HEK293 (cell line): ENCODE results near the gene OCA2.

ENCODE experiments used
- KLF16 ChIP-seq: fragments of 450-650 bp; formaldehyde crosslinking; IDR thresholded peaks from 2 replicates; pipeline ENCODE4 v1.5.1; 2017; ENCODE audit warnings: missing biosample characterization, missing genetic modification characterization
- RBAK ChIP-seq: fragments of 450-650 bp; formaldehyde crosslinking; IDR thresholded peaks from 2 replicates; pipeline ENCODE4 v1.5.1; 2016; ENCODE audit warnings: missing biosample characterization, missing genetic modification characterization
- ZNF138 ChIP-seq: fragments of 450-650 bp; formaldehyde crosslinking; IDR thresholded peaks from 2 replicates; pipeline ENCODE4 v1.5.1; 2016; ENCODE audit warnings: missing biosample characterization, missing genetic modification characterization, borderline replicate concordance
- ZNF211 ChIP-seq: fragments of 450-650 bp; formaldehyde crosslinking; IDR thresholded peaks from 2 replicates; pipeline ENCODE4 v1.5.1; 2016; ENCODE audit warnings: low read depth, missing biosample characterization, missing genetic modification characterization
- ZNF239 ChIP-seq: fragments of 450-650 bp; formaldehyde crosslinking; IDR thresholded peaks from 2 replicates; pipeline ENCODE4 v1.5.1; 2016; ENCODE audit warnings: missing biosample characterization, missing genetic modification characterization
- ZNF302 ChIP-seq: fragments of 450-650 bp; formaldehyde crosslinking; IDR thresholded peaks from 2 replicates; pipeline ENCODE4 v1.5.1; 2016; ENCODE audit warnings: missing biosample characterization, missing genetic modification characterization, low read depth
- ZNF37A ChIP-seq: fragments of 450-650 bp; IDR thresholded peaks from 2 replicates; pipeline ENCODE4 v1.5.1; 2018; ENCODE audit warnings: missing biosample characterization, missing genetic modification characterization
- ZNF561 ChIP-seq: fragments of 450-650 bp; IDR thresholded peaks from 2 replicates; pipeline ENCODE4 v1.5.1; 2018; ENCODE audit warnings: missing biosample characterization, missing genetic modification characterization, borderline replicate concordance
- ZNF837 ChIP-seq: fragments of 450-650 bp; formaldehyde crosslinking; IDR thresholded peaks from 2 replicates; pipeline ENCODE4 v1.5.1; 2016; ENCODE audit warnings: missing biosample characterization, missing genetic modification characterization
- TF ChIP-seq, protein P1 (sequence below): fragments of 450-650 bp; formaldehyde crosslinking; IDR thresholded peaks from 2 replicates; pipeline ENCODE4 v1.5.1; 2016; ENCODE audit warnings: missing biosample characterization, missing genetic modification characterization, borderline replicate concordance
- TF ChIP-seq, protein P2 (sequence below): fragments of 450-650 bp; formaldehyde crosslinking; IDR thresholded peaks from 2 replicates; pipeline ENCODE4 v1.5.1; 2016; ENCODE audit warnings: missing biosample characterization, missing genetic modification characterization
- TF ChIP-seq, protein P3 (sequence below): fragments of 450-650 bp; formaldehyde crosslinking; IDR thresholded peaks from 2 replicates; pipeline ENCODE4; 2016; ENCODE audit warnings: missing biosample characterization, missing genetic modification characterization
- TF ChIP-seq, protein P4 (sequence below): fragments of 450-650 bp; formaldehyde crosslinking; conservative IDR thresholded peaks from 2 replicates; pipeline ENCODE4 v1.5.1; 2016; ENCODE audit warnings: low read depth, missing biosample characterization, missing genetic modification characterization
- TF ChIP-seq, protein P5 (sequence below): fragments of 450-650 bp; formaldehyde crosslinking; IDR thresholded peaks from 2 replicates; pipeline ENCODE4 v1.5.0; 2017; ENCODE audit warnings: missing biosample characterization, missing genetic modification characterization, borderline replicate concordance

DNA sequence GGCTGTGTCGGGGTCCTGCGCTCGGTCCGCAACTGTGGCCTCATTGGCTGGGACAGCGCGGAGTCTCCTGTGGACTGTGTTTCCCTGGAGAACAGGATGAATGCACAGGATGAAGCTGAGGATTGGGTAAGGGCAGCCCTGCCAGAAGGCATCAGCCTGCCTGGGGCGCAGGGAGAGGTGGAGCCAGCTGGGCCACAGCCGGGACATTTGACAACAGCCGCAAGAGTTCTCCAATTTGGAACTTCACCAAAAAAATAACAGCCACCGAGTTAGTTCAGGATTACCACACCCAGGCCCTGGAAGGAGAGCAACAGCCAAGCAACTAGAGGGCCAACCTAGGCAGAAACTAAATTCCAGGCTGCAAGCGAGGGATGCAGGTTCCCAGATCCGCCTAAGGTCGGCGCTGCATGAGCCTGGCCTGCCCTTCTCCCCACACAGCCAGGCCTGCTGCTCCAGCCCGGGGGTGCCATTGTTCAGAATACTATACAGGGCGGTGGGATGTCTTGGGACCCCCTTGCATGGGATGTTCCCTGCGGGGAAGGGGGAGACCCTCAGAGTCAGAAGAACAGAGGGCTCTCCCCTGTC, 229.3 kb downstream of the OCA2 start:
- TF ChIP-seq, protein P1, sequence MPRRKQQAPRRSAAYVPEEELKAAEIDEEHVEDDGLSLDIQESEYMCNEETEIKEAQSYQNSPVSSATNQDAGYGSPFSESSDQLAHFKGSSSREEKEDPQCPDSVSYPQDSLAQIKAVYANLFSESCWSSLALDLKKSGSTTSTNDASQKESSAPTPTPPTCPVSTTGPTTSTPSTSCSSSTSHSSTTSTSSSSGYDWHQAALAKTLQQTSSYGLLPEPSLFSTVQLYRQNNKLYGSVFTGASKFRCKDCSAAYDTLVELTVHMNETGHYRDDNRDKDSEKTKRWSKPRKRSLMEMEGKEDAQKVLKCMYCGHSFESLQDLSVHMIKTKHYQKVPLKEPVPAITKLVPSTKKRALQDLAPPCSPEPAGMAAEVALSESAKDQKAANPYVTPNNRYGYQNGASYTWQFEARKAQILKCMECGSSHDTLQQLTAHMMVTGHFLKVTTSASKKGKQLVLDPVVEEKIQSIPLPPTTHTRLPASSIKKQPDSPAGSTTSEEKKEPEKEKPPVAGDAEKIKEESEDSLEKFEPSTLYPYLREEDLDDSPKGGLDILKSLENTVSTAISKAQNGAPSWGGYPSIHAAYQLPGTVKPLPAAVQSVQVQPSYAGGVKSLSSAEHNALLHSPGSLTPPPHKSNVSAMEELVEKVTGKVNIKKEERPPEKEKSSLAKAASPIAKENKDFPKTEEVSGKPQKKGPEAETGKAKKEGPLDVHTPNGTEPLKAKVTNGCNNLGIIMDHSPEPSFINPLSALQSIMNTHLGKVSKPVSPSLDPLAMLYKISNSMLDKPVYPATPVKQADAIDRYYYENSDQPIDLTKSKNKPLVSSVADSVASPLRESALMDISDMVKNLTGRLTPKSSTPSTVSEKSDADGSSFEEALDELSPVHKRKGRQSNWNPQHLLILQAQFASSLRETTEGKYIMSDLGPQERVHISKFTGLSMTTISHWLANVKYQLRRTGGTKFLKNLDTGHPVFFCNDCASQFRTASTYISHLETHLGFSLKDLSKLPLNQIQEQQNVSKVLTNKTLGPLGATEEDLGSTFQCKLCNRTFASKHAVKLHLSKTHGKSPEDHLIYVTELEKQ = no peak
- TF ChIP-seq ZNF138 (no peak), ZNF837 (tag by site-specific recombination) (no peak), KLF16 (tag by site-specific recombination) (no peak), ZNF561 (tag by site-specific recombination) (no peak), ZNF239 (tag by site-specific recombination) (no peak), ZNF37A (tag by site-specific recombination) (no peak), RBAK (no peak), ZNF302 (tag by site-specific recombination) (no peak), ZNF211 (tag by site-specific recombination) (no peak)
- TF ChIP-seq, protein P2, sequence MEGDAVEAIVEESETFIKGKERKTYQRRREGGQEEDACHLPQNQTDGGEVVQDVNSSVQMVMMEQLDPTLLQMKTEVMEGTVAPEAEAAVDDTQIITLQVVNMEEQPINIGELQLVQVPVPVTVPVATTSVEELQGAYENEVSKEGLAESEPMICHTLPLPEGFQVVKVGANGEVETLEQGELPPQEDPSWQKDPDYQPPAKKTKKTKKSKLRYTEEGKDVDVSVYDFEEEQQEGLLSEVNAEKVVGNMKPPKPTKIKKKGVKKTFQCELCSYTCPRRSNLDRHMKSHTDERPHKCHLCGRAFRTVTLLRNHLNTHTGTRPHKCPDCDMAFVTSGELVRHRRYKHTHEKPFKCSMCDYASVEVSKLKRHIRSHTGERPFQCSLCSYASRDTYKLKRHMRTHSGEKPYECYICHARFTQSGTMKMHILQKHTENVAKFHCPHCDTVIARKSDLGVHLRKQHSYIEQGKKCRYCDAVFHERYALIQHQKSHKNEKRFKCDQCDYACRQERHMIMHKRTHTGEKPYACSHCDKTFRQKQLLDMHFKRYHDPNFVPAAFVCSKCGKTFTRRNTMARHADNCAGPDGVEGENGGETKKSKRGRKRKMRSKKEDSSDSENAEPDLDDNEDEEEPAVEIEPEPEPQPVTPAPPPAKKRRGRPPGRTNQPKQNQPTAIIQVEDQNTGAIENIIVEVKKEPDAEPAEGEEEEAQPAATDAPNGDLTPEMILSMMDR (tag by site-specific recombination) = no peak
- TF ChIP-seq, protein P3, sequence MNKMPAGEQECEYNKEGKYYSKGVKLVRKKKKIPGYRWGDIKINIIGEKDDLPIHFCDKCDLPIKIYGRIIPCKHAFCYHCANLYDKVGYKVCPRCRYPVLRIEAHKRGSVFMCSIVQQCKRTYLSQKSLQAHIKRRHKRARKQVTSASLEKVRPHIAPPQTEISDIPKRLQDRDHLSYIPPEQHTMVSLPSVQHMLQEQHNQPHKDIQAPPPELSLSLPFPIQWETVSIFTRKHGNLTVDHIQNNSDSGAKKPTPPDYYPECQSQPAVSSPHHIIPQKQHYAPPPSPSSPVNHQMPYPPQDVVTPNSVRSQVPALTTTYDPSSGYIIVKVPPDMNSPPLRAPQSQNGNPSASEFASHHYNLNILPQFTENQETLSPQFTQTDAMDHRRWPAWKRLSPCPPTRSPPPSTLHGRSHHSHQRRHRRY (tag by site-specific recombination) = no peak
- TF ChIP-seq, protein P4, sequence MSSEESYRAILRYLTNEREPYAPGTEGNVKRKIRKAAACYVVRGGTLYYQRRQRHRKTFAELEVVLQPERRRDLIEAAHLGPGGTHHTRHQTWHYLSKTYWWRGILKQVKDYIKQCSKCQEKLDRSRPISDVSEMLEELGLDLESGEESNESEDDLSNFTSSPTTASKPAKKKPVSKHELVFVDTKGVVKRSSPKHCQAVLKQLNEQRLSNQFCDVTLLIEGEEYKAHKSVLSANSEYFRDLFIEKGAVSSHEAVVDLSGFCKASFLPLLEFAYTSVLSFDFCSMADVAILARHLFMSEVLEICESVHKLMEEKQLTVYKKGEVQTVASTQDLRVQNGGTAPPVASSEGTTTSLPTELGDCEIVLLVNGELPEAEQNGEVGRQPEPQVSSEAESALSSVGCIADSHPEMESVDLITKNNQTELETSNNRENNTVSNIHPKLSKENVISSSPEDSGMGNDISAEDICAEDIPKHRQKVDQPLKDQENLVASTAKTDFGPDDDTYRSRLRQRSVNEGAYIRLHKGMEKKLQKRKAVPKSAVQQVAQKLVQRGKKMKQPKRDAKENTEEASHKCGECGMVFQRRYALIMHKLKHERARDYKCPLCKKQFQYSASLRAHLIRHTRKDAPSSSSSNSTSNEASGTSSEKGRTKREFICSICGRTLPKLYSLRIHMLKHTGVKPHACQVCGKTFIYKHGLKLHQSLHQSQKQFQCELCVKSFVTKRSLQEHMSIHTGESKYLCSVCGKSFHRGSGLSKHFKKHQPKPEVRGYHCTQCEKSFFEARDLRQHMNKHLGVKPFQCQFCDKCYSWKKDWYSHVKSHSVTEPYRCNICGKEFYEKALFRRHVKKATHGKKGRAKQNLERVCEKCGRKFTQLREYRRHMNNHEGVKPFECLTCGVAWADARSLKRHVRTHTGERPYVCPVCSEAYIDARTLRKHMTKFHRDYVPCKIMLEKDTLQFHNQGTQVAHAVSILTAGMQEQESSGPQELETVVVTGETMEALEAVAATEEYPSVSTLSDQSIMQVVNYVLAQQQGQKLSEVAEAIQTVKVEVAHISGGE (tag by site-specific recombination) = no peak
- TF ChIP-seq, protein P5, sequence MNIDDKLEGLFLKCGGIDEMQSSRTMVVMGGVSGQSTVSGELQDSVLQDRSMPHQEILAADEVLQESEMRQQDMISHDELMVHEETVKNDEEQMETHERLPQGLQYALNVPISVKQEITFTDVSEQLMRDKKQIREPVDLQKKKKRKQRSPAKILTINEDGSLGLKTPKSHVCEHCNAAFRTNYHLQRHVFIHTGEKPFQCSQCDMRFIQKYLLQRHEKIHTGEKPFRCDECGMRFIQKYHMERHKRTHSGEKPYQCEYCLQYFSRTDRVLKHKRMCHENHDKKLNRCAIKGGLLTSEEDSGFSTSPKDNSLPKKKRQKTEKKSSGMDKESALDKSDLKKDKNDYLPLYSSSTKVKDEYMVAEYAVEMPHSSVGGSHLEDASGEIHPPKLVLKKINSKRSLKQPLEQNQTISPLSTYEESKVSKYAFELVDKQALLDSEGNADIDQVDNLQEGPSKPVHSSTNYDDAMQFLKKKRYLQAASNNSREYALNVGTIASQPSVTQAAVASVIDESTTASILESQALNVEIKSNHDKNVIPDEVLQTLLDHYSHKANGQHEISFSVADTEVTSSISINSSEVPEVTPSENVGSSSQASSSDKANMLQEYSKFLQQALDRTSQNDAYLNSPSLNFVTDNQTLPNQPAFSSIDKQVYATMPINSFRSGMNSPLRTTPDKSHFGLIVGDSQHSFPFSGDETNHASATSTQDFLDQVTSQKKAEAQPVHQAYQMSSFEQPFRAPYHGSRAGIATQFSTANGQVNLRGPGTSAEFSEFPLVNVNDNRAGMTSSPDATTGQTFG (tag by site-specific recombination) = no peak
